AG04450 (cell line): ENCODE data around the gene CRYBG2. TPM values are rescaled to one million over a fixed set of nuclear protein-coding genes. Genes with fewer than 3 reads are reported as not detected.

Experiments used
- CTCF ChIA-PET: fragments of 300-600, 350-600 bp; formaldehyde crosslinking; extraction: SDS; loops from one replicate; lab custom pipeline; 2022; ENCODE audit warnings: antibody characterized with exemption, inconsistent platforms; lab: Charles Lee
- POLR2A ChIA-PET: fragments of 350-600 bp; formaldehyde crosslinking; extraction: SDS; loops from one replicate; lab custom pipeline; 2021; ENCODE audit warnings: antibody characterized with exemption, inconsistent platforms; lab: Yijun Ruan, JAX
- DNase-seq: peaks from one replicate; pipeline ENCODE4 v3.0.0-alpha.2; 2011; ENCODE audit warnings: low read depth, low spot score
- H3K27ac ChIP-seq: one replicate; pipeline ENCODE4 v1.5.1; 2012; ENCODE audit warnings: low read depth, low read length, control low read depth
- H3K27me3 ChIP-seq: one replicate; pipeline ENCODE4 v1.6.0; 2012; ENCODE audit warnings: low read length; ENCODE audit not compliant: control insufficient read depth, insufficient read depth
- H3K4me3 ChIP-seq: 2 replicates; pipeline ENCODE4 v1.5.1; 2011; ENCODE audit warnings: mild to moderate bottlenecking, low read depth, low read length, control low read depth
- H3K9me3 ChIP-seq: 2 replicates; pipeline ENCODE4 v1.5.1; 2012; ENCODE audit warnings: low read length; ENCODE audit not compliant: control insufficient read depth, insufficient read depth
- polyA plus RNA-seq: library from polyadenylated mRNA; depleted of rRNA; stranded (reverse); fragments of >200 nt; gene quantifications from 2 replicates; pipeline ENCODE4 v1.2.3, GENCODE V29; 2011
- TF ChIP-seq, protein P1 (sequence below): IDR thresholded peaks from 2 replicates; pipeline ENCODE4 v1.5.1; 2011; ENCODE audit warnings: low read depth, low read length, control low read depth, inconsistent platforms

CRYBG2 gene
- polyA plus RNA-seq, 1 experiment = not detected

GRCh38 chr1:26279456-26280332, 74.2 kb downstream of the CRYBG2 start, which contains the start of gene SH3BGRL3:
SH3BGRL3 (plus strand) TSS chr1:26280086; CDS start chr1:26280156, 70 bp downstream.
- H3K4me3 ChIP-seq = peak within 1 kb of the TSS; percentile 84
- POLR2A ChIA-PET = interaction anchor here (0.7 to 1.0 kb wide), 2 partner anchors 45 to 46 kb away, joined by 3 read pairs; partner anchors contain the start of gene CEP85
- DNase-seq = peak; percentile 24
- no peaks in the 10 kb centered on the region; the same call in 1 of the 2 replicates for H3K9me3 ChIP-seq
- no peaks in the 10 kb centered on the region for H3K27me3 ChIP-seq
- TF ChIP-seq, protein P1, sequence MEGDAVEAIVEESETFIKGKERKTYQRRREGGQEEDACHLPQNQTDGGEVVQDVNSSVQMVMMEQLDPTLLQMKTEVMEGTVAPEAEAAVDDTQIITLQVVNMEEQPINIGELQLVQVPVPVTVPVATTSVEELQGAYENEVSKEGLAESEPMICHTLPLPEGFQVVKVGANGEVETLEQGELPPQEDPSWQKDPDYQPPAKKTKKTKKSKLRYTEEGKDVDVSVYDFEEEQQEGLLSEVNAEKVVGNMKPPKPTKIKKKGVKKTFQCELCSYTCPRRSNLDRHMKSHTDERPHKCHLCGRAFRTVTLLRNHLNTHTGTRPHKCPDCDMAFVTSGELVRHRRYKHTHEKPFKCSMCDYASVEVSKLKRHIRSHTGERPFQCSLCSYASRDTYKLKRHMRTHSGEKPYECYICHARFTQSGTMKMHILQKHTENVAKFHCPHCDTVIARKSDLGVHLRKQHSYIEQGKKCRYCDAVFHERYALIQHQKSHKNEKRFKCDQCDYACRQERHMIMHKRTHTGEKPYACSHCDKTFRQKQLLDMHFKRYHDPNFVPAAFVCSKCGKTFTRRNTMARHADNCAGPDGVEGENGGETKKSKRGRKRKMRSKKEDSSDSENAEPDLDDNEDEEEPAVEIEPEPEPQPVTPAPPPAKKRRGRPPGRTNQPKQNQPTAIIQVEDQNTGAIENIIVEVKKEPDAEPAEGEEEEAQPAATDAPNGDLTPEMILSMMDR = peak; percentile 62
- peak within 1 kb of the TSS; percentile 84 for H3K27ac ChIP-seq
- CTCF ChIA-PET = interaction anchor here (1.2 to 1.4 kb wide), 4 partner anchors 42 to 137 kb away, joined by 3 to 5 read pairs (median 4); partner anchors contain the start of gene CEP85

GRCh38 chr1:26278724-26279455, 75.0 kb downstream of the CRYBG2 start:
- Histone ChIP-seq H3K4me3 (peak overlapping the region; percentile 84), H3K9me3 (no peaks in the 10 kb centered on the region; the same call in 1 of the 2 replicates), H3K27me3 (no peaks in the 10 kb centered on the region), H3K27ac (peak overlapping the region; percentile 77)
- DNase-seq = no peak
- POLR2A ChIA-PET = interaction anchor here (1.0 kb wide), 1 partner anchor 44 kb away, joined by 3 read pairs; no protein-coding TSS in a partner anchor
- CTCF ChIA-PET = interaction anchor here (1.2 to 5.7 kb wide), 6 partner anchors 42 to 138 kb away, joined by 3 to 62 read pairs (median 4); partner anchors contain the start of gene CEP85
- TF ChIP-seq, protein P1 = no peak

DNA sequence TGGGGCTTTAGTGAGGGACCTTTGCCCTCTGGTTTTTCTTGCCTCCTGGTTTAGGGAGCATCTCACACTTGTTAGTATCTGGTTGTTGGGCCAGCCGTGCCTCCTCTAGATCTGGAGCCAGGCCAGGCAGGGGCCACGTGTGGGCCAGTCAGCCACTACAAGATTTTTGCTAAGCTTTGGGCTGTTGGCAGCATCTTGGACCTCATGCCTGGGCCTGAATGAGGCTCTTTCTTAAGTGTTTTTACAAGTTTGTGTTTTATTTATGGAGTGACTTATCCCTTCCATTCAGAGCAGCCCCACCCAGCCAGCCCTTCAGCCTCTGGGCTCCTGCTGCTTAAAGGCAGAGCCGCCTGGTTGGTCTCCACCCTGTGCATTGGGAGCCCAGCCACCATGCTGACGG, 75.6 kb downstream of the CRYBG2 start:
- no peaks in the 10 kb centered on the region for H3K27me3 ChIP-seq
- H3K27ac ChIP-seq = peak overlapping the region; percentile 77
- no peak for DNase-seq
- CTCF ChIA-PET = interaction anchor here (1.2 to 5.7 kb wide), 2 partner anchors 43 to 113 kb away, joined by 3 to 62 read pairs; no protein-coding TSS in a partner anchor
- TF ChIP-seq, protein P1 = no peak
- POLR2A ChIA-PET = no interaction called here
- no peak overlapping the region for H3K4me3 ChIP-seq
- H3K9me3 ChIP-seq = no peaks in the 10 kb centered on the region; the same call in 1 of the 2 replicates

GRCh38 chr1:26277719-26278118, 76.2 kb downstream of the CRYBG2 start:
- no peak for DNase-seq
- peak overlapping the region; percentile 77 for H3K27ac ChIP-seq
- TF ChIP-seq, protein P1 = no peak
- no peak overlapping the region for H3K4me3 ChIP-seq
- H3K27me3 ChIP-seq = no peaks in the 10 kb centered on the region
- no peaks in the 10 kb centered on the region; the same call in 1 of the 2 replicates for H3K9me3 ChIP-seq
- CTCF ChIA-PET = interaction anchor here (0.6 to 5.7 kb wide), 6 partner anchors 8 to 139 kb away, joined by 3 to 62 read pairs (median 4); partner anchors contain the start of gene ZNF593
- POLR2A ChIA-PET = no interaction called here
